IMR-90 (cell line): ENCODE measurements around the gene RGS9. TPM values are rescaled to one million over a fixed set of nuclear protein-coding genes. Genes with fewer than 3 reads are reported as not detected.

Source experiments
- ATAC-seq: fragments of 200-7000 bp; cut with Tn5 transposase; 2 replicates; pipeline ENCODE4 v1.9.1; 2020; ENCODE audit warnings: low read depth, mild to moderate bottlenecking, moderate library complexity
- BruUV-seq: library from RNA; stranded (reverse); fragments of 400-500 nt; replicated peaks from 2 replicates; lab custom pipeline; 2021; lab: Mats Ljungman, UMichigan
- CTCF ChIA-PET: fragments of 300-600 bp; formaldehyde crosslinking; extraction: SDS; loops from one replicate; lab custom pipeline; 2021; ENCODE audit warnings: antibody characterized with exemption; lab: Yijun Ruan, JAX
- POLR2A ChIA-PET: fragments of 300-600 bp; sonication (Branson Sonifier 250); formaldehyde crosslinking; loops from one replicate; lab custom pipeline; 2022; ENCODE audit warnings: antibody characterized with exemption; ENCODE audit not compliant: unreplicated experiment; lab: Charles Lee
- DNase-seq: peaks from one replicate; pipeline ENCODE4 v3.0.0; 2013
- H2AFZ ChIP-seq: replicated peaks from 2 replicates; pipeline ENCODE3; 2013; ENCODE audit warnings: low read length, mild to moderate bottlenecking; ENCODE audit not compliant: poor library complexity
- H2AK5ac ChIP-seq: 2 replicates; pipeline ENCODE4 v1.6.1; 2013; ENCODE audit warnings: low read depth, low read length, inconsistent platforms
- H2AK9ac ChIP-seq: replicated peaks from 2 replicates; pipeline ENCODE3; 2013; ENCODE audit warnings: mild to moderate bottlenecking, low read depth, low read length, moderate library complexity; ENCODE audit not compliant: poor library complexity
- H2BK120ac ChIP-seq: 2 replicates; pipeline ENCODE4 v1.6.1; 2013; ENCODE audit warnings: low read depth, low read length, inconsistent platforms
- H2BK15ac ChIP-seq: 3 replicates; pipeline ENCODE4 v1.6.1; 2013; ENCODE audit warnings: low read depth, low read length, inconsistent platforms
- H2BK20ac ChIP-seq: 2 replicates; pipeline ENCODE4 v1.6.1; 2013; ENCODE audit warnings: low read depth, mild to moderate bottlenecking, inconsistent platforms, low read length, moderate library complexity
- H2BK5ac ChIP-seq: 2 replicates; pipeline ENCODE4 v1.6.1; 2013; ENCODE audit warnings: mild to moderate bottlenecking, low read depth, low read length, inconsistent platforms; ENCODE audit not compliant: poor library complexity, severe bottlenecking
- H3K14ac ChIP-seq: replicated peaks from 2 replicates; pipeline ENCODE4 v1.6.1; 2013; ENCODE audit warnings: low read depth, low read length, inconsistent platforms
- H3K18ac ChIP-seq: 2 replicates; pipeline ENCODE4 v1.6.1; 2013; ENCODE audit warnings: low read depth, low read length, control low read depth
- H3K23ac ChIP-seq: 2 replicates; pipeline ENCODE4 v1.6.1; 2013; ENCODE audit warnings: low read depth, low read length, inconsistent platforms
- H3K27ac ChIP-seq: 2 replicates; pipeline ENCODE4 v1.5.1; 2013; ENCODE audit warnings: mild to moderate bottlenecking, control low read depth, low read length; ENCODE audit not compliant: insufficient read depth
- H3K27me3 ChIP-seq: 2 replicates; pipeline ENCODE4 v1.6.1; 2013; ENCODE audit warnings: low read length; ENCODE audit not compliant: control insufficient read depth, insufficient read depth
- H3K36me3 ChIP-seq: 2 replicates; pipeline ENCODE4 v1.6.1; 2013; ENCODE audit warnings: low read length, mixed read lengths; ENCODE audit not compliant: control insufficient read depth, insufficient read depth
- H3K4ac ChIP-seq: 2 replicates; pipeline ENCODE4 v1.6.1; 2013; ENCODE audit warnings: low read depth, low read length, inconsistent platforms
- H3K4me1 ChIP-seq: 2 replicates; pipeline ENCODE4 v1.6.1; 2013; ENCODE audit warnings: low read length, mixed read lengths; ENCODE audit not compliant: control insufficient read depth, insufficient read depth
- H3K4me2 ChIP-seq: 2 replicates; pipeline ENCODE4 v1.6.1; 2013; ENCODE audit warnings: low read depth, mild to moderate bottlenecking, control low read depth, low read length, moderate library complexity
- H3K4me3 ChIP-seq: 2 replicates; pipeline ENCODE4 v1.5.1; 2013; ENCODE audit warnings: low read depth, mild to moderate bottlenecking, control low read depth, low read length, moderate library complexity; ENCODE audit not compliant: insufficient read depth
- H3K56ac ChIP-seq: 2 replicates; pipeline ENCODE4 v1.6.1; 2013; ENCODE audit warnings: low read length, inconsistent platforms; ENCODE audit not compliant: insufficient read depth; ENCODE audit errors: extremely low read depth
- H3K79me1 ChIP-seq, 2 experiments: 2 replicates each; pipeline ENCODE4 v1.6.1; 2013; ENCODE audit warnings: low read length in 2 of 2, inconsistent platforms in 1 of 2, low read depth in 1 of 2
- H3K9ac ChIP-seq: 2 replicates; pipeline ENCODE4 v1.6.1; 2013; ENCODE audit warnings: low read depth, low read length, control low read depth
- H3K9me1 ChIP-seq: 2 replicates; pipeline ENCODE4 v1.6.1; 2013; ENCODE audit warnings: low read length, inconsistent platforms; ENCODE audit not compliant: insufficient read depth
- H3K9me3 ChIP-seq: 2 replicates; pipeline ENCODE4 v1.6.1; 2013; ENCODE audit warnings: low read length; ENCODE audit not compliant: control insufficient read depth, insufficient read depth
- H4K20me1 ChIP-seq: 2 replicates; pipeline ENCODE4 v1.6.1; 2013; ENCODE audit warnings: low read length, inconsistent platforms; ENCODE audit not compliant: insufficient read depth
- H4K5ac ChIP-seq: 2 replicates; pipeline ENCODE4 v1.6.1; 2013; ENCODE audit warnings: mild to moderate bottlenecking, low read depth, low read length, control low read depth
- H4K8ac ChIP-seq, 2 experiments: 2 replicates each; pipeline ENCODE4 v1.6.1; 2013; ENCODE audit warnings: low read depth in 2 of 2, low read length in 2 of 2, control low read depth in 1 of 2, inconsistent platforms in 1 of 2
- H4K91ac ChIP-seq: 2 replicates; pipeline ENCODE4 v1.6.1; 2013; ENCODE audit warnings: low read depth, low read length, inconsistent platforms; ENCODE audit not compliant: insufficient read depth
- BHLHE40 ChIP-seq: fragments of 150-350 bp; IDR thresholded peaks from 2 replicates; pipeline ENCODE4 v1.6.1; 2016; ENCODE audit warnings: mild to moderate bottlenecking, low read depth, low read length
- CEBPB ChIP-seq: IDR thresholded peaks from 2 replicates; pipeline ENCODE4 v1.6.1; 2012; ENCODE audit warnings: low read depth, low read length, improper control_type of control experiment
- CHD1 ChIP-seq: IDR thresholded peaks from 2 replicates; pipeline ENCODE4 v1.6.1; 2012; ENCODE audit warnings: low read depth, low read length, improper control_type of control experiment
- MAFK ChIP-seq: IDR thresholded peaks from 2 replicates; pipeline ENCODE4 v1.6.1; 2012; ENCODE audit warnings: low read depth, low read length, improper control_type of control experiment
- MXI1 ChIP-seq: IDR thresholded peaks from 2 replicates; pipeline ENCODE4 v1.6.1; 2012; ENCODE audit warnings: low read depth, mild to moderate bottlenecking, low read length, moderate library complexity, borderline replicate concordance
- POLR2A ChIP-seq: IDR thresholded peaks from 2 replicates; pipeline ENCODE4 v1.6.1; 2012; ENCODE audit warnings: mild to moderate bottlenecking, low read depth, low read length
- RCOR1 ChIP-seq: IDR thresholded peaks from 2 replicates; pipeline ENCODE4 v1.6.1; 2012; ENCODE audit warnings: mild to moderate bottlenecking, low read length, improper control_type of control experiment; ENCODE audit not compliant: insufficient replicate concordance
- RFX5 ChIP-seq: IDR thresholded peaks from 2 replicates; pipeline ENCODE4 v1.8.0; 2012; ENCODE audit warnings: low read depth, mild to moderate bottlenecking, low read length, moderate library complexity
- SMC3 ChIP-seq: fragments of 150-350 bp; IDR thresholded peaks from 2 replicates; pipeline ENCODE4 v1.6.1; 2016; ENCODE audit warnings: low read depth, mild to moderate bottlenecking, antibody characterized with exemption, low read length, moderate library complexity
- WGBS, 2 experiments: methylation state at CpG; one replicate each; pipeline versions ENCODE4 v1.1.5 to v1.1.7; 2013; ENCODE audit warnings: missing lambda C conversion rate in 2 of 2; ENCODE audit not compliant: insufficient read length in 1 of 2; ENCODE audit errors: extremely low coverage in 2 of 2; 5-methylcytosine and 5-hydroxymethylcytosine counted together
- dilution Hi-C: fragments of 300-500 bp; cut with HindIII; formaldehyde crosslinking; loops from one replicate; pipeline ENCODE4 v1.14.3; 2018; ENCODE audit warnings: low sequenced_read_pairs; ENCODE audit not compliant: unreplicated experiment
- in situ Hi-C: fragments of 300-500 bp; cut with MboI; formaldehyde crosslinking; loops from 3 replicates; pipeline ENCODE4 v1.14.3; 2019; ENCODE audit warnings: low sequenced_read_pairs, inconsistent platforms, mixed read lengths
- intact Hi-C: fragments of 100-400 bp; cut with micrococcal nuclease; formaldehyde crosslinking; loops from 2 replicates; pipeline ENCODE4 v1.10.0; 2022
- polyA plus RNA-seq, 3 experiments: library from polyadenylated mRNA; depleted of rRNA; stranded (reverse); fragments of >200 nt; gene quantifications; 2 replicates each; pipeline ENCODE4 v1.2.3, GENCODE V29; 2012; ENCODE audit warnings: low replicate concordance in 1 of 3
- total RNA-seq: library from RNA; depleted of rRNA; stranded (reverse); fragments of >200 nt; gene quantifications from 2 replicates; pipeline ENCODE4 v1.2.3, GENCODE V29; 2012
- TF ChIP-seq, protein P1 (sequence below): fragments of 150-350 bp; IDR thresholded peaks from 2 replicates; pipeline ENCODE4 v1.6.1; 2017; ENCODE audit warnings: mild to moderate bottlenecking, antibody characterized with exemption, low read length, low read depth
- TF ChIP-seq, protein P2 (sequence below): conservative IDR thresholded peaks from 2 replicates; pipeline ENCODE4 v1.5.1; 2012; ENCODE audit warnings: mild to moderate bottlenecking, low read depth, low read length, improper control_type of control experiment

Gene RGS9
- total and polyA plus RNA-seq, 2 of the 4 experiments (the other 2 are of a cell fraction) = 0.90 to 1.1 TPM

DNA sequence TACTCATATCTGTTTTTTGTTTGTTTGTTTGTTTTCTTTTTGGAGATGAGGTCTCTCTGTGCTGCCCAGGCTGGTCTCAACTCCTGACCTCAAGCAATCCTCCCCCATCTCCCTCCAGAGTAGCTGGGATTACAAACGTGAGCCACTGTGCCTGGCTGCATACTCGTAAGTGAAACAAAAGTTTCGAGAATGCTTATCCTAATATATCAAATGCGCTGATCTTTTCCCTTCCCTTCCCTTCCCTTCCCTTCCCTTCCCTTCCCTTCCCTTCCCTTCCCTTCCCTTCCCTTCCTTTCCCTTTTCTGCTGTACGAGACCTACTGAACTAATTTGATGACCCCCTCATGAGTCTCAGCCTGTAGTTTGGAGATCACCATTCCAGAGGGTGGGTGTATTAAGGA lies 122.1 kb downstream of the RGS9 start:
- Histone ChIP-seq H3K9me3 (no peaks in the 10 kb centered on the region), H2BK120ac (no peak overlapping the region), H4K91ac (no peak overlapping the region), H2BK20ac (no peak overlapping the region), H3K79me1 (no peaks in the 10 kb centered on the region), H3K4ac (no peak overlapping the region), H2AK9ac (no peak overlapping the region), H4K8ac (no peak overlapping the region), H4K20me1 (no peaks in the 10 kb centered on the region), H3K4me1 (no peaks in the 10 kb centered on the region), H2BK15ac (no peak overlapping the region), H3K36me3 (no peaks in the 10 kb centered on the region), H3K9me1 (no peaks in the 10 kb centered on the region), H2BK5ac (no peak overlapping the region), H3K56ac (no peak overlapping the region), H4K5ac (no peak overlapping the region), H3K14ac (no peak overlapping the region), H3K4me3 (no peak overlapping the region), H3K9ac (no peak overlapping the region), H3K27me3 (peaks cover 12% of the 10 kb centered on the region), H3K4me2 (no peak overlapping the region), H3K18ac (no peak overlapping the region), H2AFZ (no peak overlapping the region), H3K27ac (no peak overlapping the region), H2AK5ac (no peak overlapping the region), H3K23ac (no peak overlapping the region)
- dilution Hi-C loops (no loop called here), in situ Hi-C loops (no loop called here), intact Hi-C loops (no loop called here)
- POLR2A ChIA-PET = no interaction called here
- no TSS peak for BruUV-seq
- ATAC-seq (no peak), DNase-seq (no peak)
- CTCF ChIA-PET = no interaction called here
- no peak for TF ChIP-seq CEBPB
- TF ChIP-seq RFX5 = no peak
- no peak for TF ChIP-seq CHD1
- TF ChIP-seq, protein P1, sequence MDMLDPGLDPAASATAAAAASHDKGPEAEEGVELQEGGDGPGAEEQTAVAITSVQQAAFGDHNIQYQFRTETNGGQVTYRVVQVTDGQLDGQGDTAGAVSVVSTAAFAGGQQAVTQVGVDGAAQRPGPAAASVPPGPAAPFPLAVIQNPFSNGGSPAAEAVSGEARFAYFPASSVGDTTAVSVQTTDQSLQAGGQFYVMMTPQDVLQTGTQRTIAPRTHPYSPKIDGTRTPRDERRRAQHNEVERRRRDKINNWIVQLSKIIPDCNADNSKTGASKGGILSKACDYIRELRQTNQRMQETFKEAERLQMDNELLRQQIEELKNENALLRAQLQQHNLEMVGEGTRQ = no peak
- TF ChIP-seq MAFK = no peak
- TF ChIP-seq SMC3 = no peak
- TF ChIP-seq POLR2A = no peak
- TF ChIP-seq BHLHE40 = no peak
- TF ChIP-seq MXI1 = no peak
- TF ChIP-seq RCOR1 = no peak
- TF ChIP-seq, protein P2, sequence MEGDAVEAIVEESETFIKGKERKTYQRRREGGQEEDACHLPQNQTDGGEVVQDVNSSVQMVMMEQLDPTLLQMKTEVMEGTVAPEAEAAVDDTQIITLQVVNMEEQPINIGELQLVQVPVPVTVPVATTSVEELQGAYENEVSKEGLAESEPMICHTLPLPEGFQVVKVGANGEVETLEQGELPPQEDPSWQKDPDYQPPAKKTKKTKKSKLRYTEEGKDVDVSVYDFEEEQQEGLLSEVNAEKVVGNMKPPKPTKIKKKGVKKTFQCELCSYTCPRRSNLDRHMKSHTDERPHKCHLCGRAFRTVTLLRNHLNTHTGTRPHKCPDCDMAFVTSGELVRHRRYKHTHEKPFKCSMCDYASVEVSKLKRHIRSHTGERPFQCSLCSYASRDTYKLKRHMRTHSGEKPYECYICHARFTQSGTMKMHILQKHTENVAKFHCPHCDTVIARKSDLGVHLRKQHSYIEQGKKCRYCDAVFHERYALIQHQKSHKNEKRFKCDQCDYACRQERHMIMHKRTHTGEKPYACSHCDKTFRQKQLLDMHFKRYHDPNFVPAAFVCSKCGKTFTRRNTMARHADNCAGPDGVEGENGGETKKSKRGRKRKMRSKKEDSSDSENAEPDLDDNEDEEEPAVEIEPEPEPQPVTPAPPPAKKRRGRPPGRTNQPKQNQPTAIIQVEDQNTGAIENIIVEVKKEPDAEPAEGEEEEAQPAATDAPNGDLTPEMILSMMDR = no peak
- WGBS, 2 experiments = no CpG with 5 or more reads among the region's 5 CpGs
